T-cell (primary cell): ENCODE measurements around the gene VSIG10L. TPM values are rescaled to one million over a fixed set of nuclear protein-coding genes. Genes with fewer than 3 reads are reported as not detected.

Experiments
- ATAC-seq, 4 experiments: fragments of 200-7000 bp in 3 of 4; fragments of 150-1000 bp in 1 of 4; cut with Tn5 transposase; replicated peaks in 1 of 4; 1 replicate in 3 of 4; 2 replicates in 1 of 4; pipeline ENCODE4 v1.10.0; 2021; ENCODE audit warnings: moderate library complexity in 3 of 4, mild to moderate bottlenecking in 2 of 4, moderate number of reproducible peaks in 1 of 4
- CTCF ChIA-PET, 2 donors: fragments of 300-600 bp; sonication (Branson Sonifier 250); formaldehyde crosslinking; loops; one replicate each; lab custom pipeline; 2022; ENCODE audit warnings: antibody characterized with exemption in 2 of 2; lab: Charles Lee
- POLR2A ChIA-PET, 2 donors: fragments of 300-600 bp; sonication (Branson Sonifier 250); formaldehyde crosslinking; loops; one replicate each; lab custom pipeline; 2022; ENCODE audit warnings: antibody characterized with exemption in 2 of 2; lab: Charles Lee
- DNase-seq, 35 experiments: peaks; one replicate each; pipeline versions ENCODE4 v3.0.0 to v3.0.0-alpha.2; 2013 to 2023
- H3K27ac ChIP-seq: one replicate; pipeline ENCODE4 v1.5.1; 2013; ENCODE audit warnings: low read length
- H3K27me3 ChIP-seq, 2 experiments: replicated peaks in 1 of 2; 1 replicate in 1 of 2; 2 replicates in 1 of 2; pipeline versions ENCODE4 v1.6.1 to v1.7.0; 2013; ENCODE audit warnings: low read length in 1 of 2, mixed read lengths in 1 of 2; ENCODE audit not compliant: control insufficient read depth in 2 of 2, insufficient read depth in 2 of 2; ENCODE audit errors: extremely low read depth in 1 of 2
- H3K36me3 ChIP-seq, 2 donors: 1 replicate in 1 of 2; 2 replicates in 1 of 2; pipeline versions ENCODE4 v1.6.1 to v1.7.0; 2013; ENCODE audit warnings: low read length in 1 of 2; ENCODE audit not compliant: control insufficient read depth in 2 of 2, insufficient read depth in 1 of 2; ENCODE audit errors: extremely low read depth in 1 of 2
- H3K4me1 ChIP-seq, 2 experiments: 1 replicate in 1 of 2; 2 replicates in 1 of 2; pipeline versions ENCODE4 v1.6.1 to v1.7.0; 2013; ENCODE audit warnings: low read length in 2 of 2, mixed read lengths in 1 of 2; ENCODE audit not compliant: insufficient read depth in 2 of 2, control insufficient read depth in 1 of 2; ENCODE audit errors: extremely low read depth in 1 of 2
- H3K4me3 ChIP-seq, 2 donors: 1 replicate in 1 of 2; 2 replicates in 1 of 2; pipeline versions ENCODE4 v1.5.1 to v1.7.0; 2013; ENCODE audit warnings: mild to moderate bottlenecking in 2 of 2, low read length in 1 of 2, moderate library complexity in 1 of 2; ENCODE audit not compliant: control insufficient read depth in 1 of 2; ENCODE audit errors: extremely low read depth in 1 of 2
- H3K9me3 ChIP-seq: 2 replicates; pipeline ENCODE4 v1.7.0; 2013
- H3K27ac Mint-ChIP-seq, 2 donors: one replicate each; pipeline ENCODE4 v1.8.0; 2020 to 2021; ENCODE audit warnings: mild to moderate bottlenecking in 2 of 2, mixed read lengths in 2 of 2
- H3K27me3 Mint-ChIP-seq, 2 donors: one replicate each; pipeline ENCODE4 v1.8.0; 2021 to 2022; ENCODE audit warnings: mixed read lengths in 2 of 2
- H3K36me3 Mint-ChIP-seq: one replicate; pipeline ENCODE4 v1.8.0; 2021; ENCODE audit warnings: mixed read lengths
- H3K4me1 Mint-ChIP-seq, 3 donors: one replicate each; pipeline ENCODE4 v1.8.0; 2020 to 2022; ENCODE audit warnings: mixed read lengths in 3 of 3, mild to moderate bottlenecking in 1 of 3
- H3K4me3 Mint-ChIP-seq, 3 donors: one replicate each; pipeline ENCODE4 v1.8.0; 2020 to 2022; ENCODE audit warnings: mild to moderate bottlenecking in 3 of 3, mixed read lengths in 3 of 3, moderate library complexity in 3 of 3
- H3K9me3 Mint-ChIP-seq, 3 donors: one replicate each; pipeline ENCODE4 v1.8.0; 2020 to 2022; ENCODE audit warnings: mixed read lengths in 3 of 3
- WGBS: methylation state at CpG from one replicate; pipeline ENCODE4 v1.1.5; 2013; ENCODE audit warnings: missing lambda C conversion rate; ENCODE audit not compliant: insufficient coverage; 5-methylcytosine and 5-hydroxymethylcytosine counted together
- total RNA-seq, 35 experiments: library from RNA in 6 of 35; stranded (reverse) in 6 of 35; fragments of 120-200 nt in 1 of 35; gene quantifications; one replicate each; pipeline versions ENCODE4 v1.2.1 to v1.2.4 and lab custom pipeline; 2013 to 2026

The VSIG10L gene
- total RNA-seq, 5 donors from 2014 or later (not counting 1 experiment from before 2014, with no cell fraction given): 0.18 to 0.70 (median 0.39) TPM

- H3K27ac Mint-ChIP-seq: no peak overlapping the region
- CTCF ChIA-PET: interaction anchor here in 1 of 2 donors (0.7 kb wide), 1 partner anchor 81 kb away, joined by 3 read pairs; no protein-coding TSS in a partner anchor
Measured at GRCh38 chr19:51316688-51317087, 25.3 kb downstream of the VSIG10L start.

GRCh38 chr19:51311351-51312257 is 30.3 kb downstream of the VSIG10L start, which contains the start of gene IGLON5:
TSS of gene IGLON5 (plus strand) at chr19:51311644. CDS start at chr19:51311848, 204 bp downstream.
- H3K4me3 Mint-ChIP-seq: no peak within 1 kb of the TSS
- 20% methylated on average over 39 of the region's 76 CpGs for WGBS
- no peak within 1 kb of the TSS for H3K4me3 ChIP-seq
- H3K9me3 ChIP-seq: no peaks in the 10 kb centered on the region
- peaks cover 0 to 33% of the 10 kb centered on the region in 2 experiments for H3K27me3 ChIP-seq
- ATAC-seq: no peak
- H3K4me1 Mint-ChIP-seq: peaks cover 0 to 7% (median 5%) of the 10 kb centered on the region in 3 donors
- peaks cover 3% of the 10 kb centered on the region for H3K36me3 Mint-ChIP-seq
- no peak within 1 kb of the TSS for H3K27ac Mint-ChIP-seq
- no peak within 1 kb of the TSS for H3K27ac ChIP-seq
- ChIA-PET CTCF (no interaction called here), POLR2A (no interaction called here)
- H3K27me3 Mint-ChIP-seq: peaks cover 43 to 58% of the 10 kb centered on the region in 2 donors
- DNase-seq: no peak
- H3K9me3 Mint-ChIP-seq: peaks cover 4 to 20% (median 12%) of the 10 kb centered on the region in 3 donors
- H3K36me3 ChIP-seq: no peaks in the 10 kb centered on the region
- H3K4me1 ChIP-seq: no peaks in the 10 kb centered on the region

More at GRCh38 chr19:51316688-51317087, 25.3 kb downstream of the VSIG10L start:
- Histone ChIP-seq H3K9me3 (no peaks in the 10 kb centered on the region), H3K27me3 (peaks cover 0 to 46% of the 10 kb centered on the region in 2 experiments), H3K4me3 (no peak overlapping the region), H3K4me1 (no peaks in the 10 kb centered on the region), H3K27ac (no peak overlapping the region), H3K36me3 (no peaks in the 10 kb centered on the region)
- Mint-ChIP-seq H3K36me3 (no peaks in the 10 kb centered on the region), H3K4me3 (no peak overlapping the region), H3K9me3 (peaks cover 4% of the 10 kb centered on the region in 3 donors), H3K4me1 (peaks cover 0 to 7% (median 5%) of the 10 kb centered on the region in 3 donors), H3K27me3 (peaks cover 32 to 39% of the 10 kb centered on the region in 2 donors)
- WGBS: 73% methylated on average over 4 of the region's 8 CpGs
- POLR2A ChIA-PET: no interaction called here
- ATAC-seq (no peak), DNase-seq (no peak)

- no peaks in the 10 kb centered on the region for H3K4me1 ChIP-seq
- no peak for ATAC-seq
- peaks cover 4 to 40% (median 16%) of the 10 kb centered on the region in 3 donors for H3K9me3 Mint-ChIP-seq
- no peak overlapping the region for H3K27ac Mint-ChIP-seq
- no peaks in the 10 kb centered on the region for H3K36me3 ChIP-seq
- H3K36me3 Mint-ChIP-seq: peaks cover 3% of the 10 kb centered on the region
- H3K4me3 Mint-ChIP-seq: no peak overlapping the region
- DNase-seq: no peak
- H3K27me3 ChIP-seq: peaks cover 0 to 28% of the 10 kb centered on the region in 2 experiments
- peaks cover 40 to 45% of the 10 kb centered on the region in 2 donors for H3K27me3 Mint-ChIP-seq
- 67% methylated on average over 1 of the region's 3 CpGs for WGBS
- no peak overlapping the region for H3K27ac ChIP-seq
- H3K4me1 Mint-ChIP-seq: no peaks in the 10 kb centered on the region
- ChIA-PET POLR2A (no interaction called here), CTCF (no interaction called here)
- H3K4me3 ChIP-seq: no peak overlapping the region
- no peaks in the 10 kb centered on the region for H3K9me3 ChIP-seq
Measured at GRCh38 chr19:51305479-51305878, 36.5 kb downstream of the VSIG10L start.

GRCh38 chr19:51301266-51301665 is 40.7 kb downstream of the VSIG10L start:
- DNase-seq: no peak
- ChIA-PET POLR2A (no interaction called here), CTCF (no interaction called here)
- no peaks in the 10 kb centered on the region for H3K36me3 Mint-ChIP-seq
- ATAC-seq: no peak
- H3K4me1 Mint-ChIP-seq: no peaks in the 10 kb centered on the region
- peaks cover 24 to 28% of the 10 kb centered on the region in 2 donors for H3K27me3 Mint-ChIP-seq
- no peak overlapping the region for H3K27ac Mint-ChIP-seq
- Histone ChIP-seq H3K4me1 (no peaks in the 10 kb centered on the region), H3K27me3 (peaks cover 0 to 29% of the 10 kb centered on the region in 2 experiments), H3K9me3 (no peaks in the 10 kb centered on the region), H3K4me3 (no peak overlapping the region), H3K36me3 (no peaks in the 10 kb centered on the region), H3K27ac (no peak overlapping the region)
- 81% methylated on average over 4 of the region's 7 CpGs for WGBS
- H3K4me3 Mint-ChIP-seq: no peak overlapping the region
- peaks cover 4 to 23% (median 7%) of the 10 kb centered on the region in 3 donors for H3K9me3 Mint-ChIP-seq

GRCh38 chr19:51297406-51297805 is 44.5 kb downstream of the VSIG10L start:
- no peak for ATAC-seq
- H3K27me3 Mint-ChIP-seq: peaks cover 18 to 42% of the 10 kb centered on the region in 2 donors

GRCh38 chr19:51296336-51297093 is 45.4 kb downstream of the VSIG10L start:
- no peak overlapping the region for H3K27ac ChIP-seq
- ChIA-PET POLR2A (no interaction called here), CTCF (no interaction called here)
- H3K4me1 ChIP-seq: no peaks in the 10 kb centered on the region
- H3K27me3 Mint-ChIP-seq: peaks cover 21 to 48% of the 10 kb centered on the region in 2 donors
- H3K27me3 ChIP-seq: peaks cover 0 to 47% of the 10 kb centered on the region in 2 experiments
- no peak overlapping the region for H3K4me3 ChIP-seq
- no peaks in the 10 kb centered on the region for H3K36me3 ChIP-seq
- H3K36me3 Mint-ChIP-seq: no peaks in the 10 kb centered on the region
- ATAC-seq (no peak), DNase-seq (no peak)
- no peak overlapping the region for H3K27ac Mint-ChIP-seq
- H3K9me3 Mint-ChIP-seq: peaks cover 0 to under 1% (median 0%) of the 10 kb centered on the region in 3 donors
- H3K4me1 Mint-ChIP-seq: no peaks in the 10 kb centered on the region
- no peaks in the 10 kb centered on the region for H3K9me3 ChIP-seq
- 56% methylated on average over 6 of the region's 9 CpGs for WGBS
- no peak overlapping the region for H3K4me3 Mint-ChIP-seq

More at GRCh38 chr19:51297406-51297805, 44.5 kb downstream of the VSIG10L start:
- H3K36me3 Mint-ChIP-seq: no peaks in the 10 kb centered on the region
- H3K4me3 ChIP-seq: no peak overlapping the region
- CTCF ChIA-PET: no interaction called here
- DNase-seq: no peak
- peaks cover 0 to 6% (median 0%) of the 10 kb centered on the region in 3 donors for H3K9me3 Mint-ChIP-seq
- 80% methylated on average over 4 of the region's 5 CpGs for WGBS
- no peak overlapping the region for H3K27ac ChIP-seq
- no peak overlapping the region for H3K4me3 Mint-ChIP-seq
- no peaks in the 10 kb centered on the region for H3K36me3 ChIP-seq
- POLR2A ChIA-PET: no interaction called here
- H3K27me3 ChIP-seq: peaks cover 0 to 42% of the 10 kb centered on the region in 2 experiments
- no peaks in the 10 kb centered on the region for H3K4me1 ChIP-seq
- no peaks in the 10 kb centered on the region for H3K9me3 ChIP-seq
- H3K4me1 Mint-ChIP-seq: no peaks in the 10 kb centered on the region
- H3K27ac Mint-ChIP-seq: no peak overlapping the region
